NCI-H510A (cell line): ENCODE results near the gene TRAF3.
A peak's percentile ranks its signal among the peaks of the same experiment; 100 is the strongest.
"Not testable (repeated sequence)": the region's sequence is repeated elsewhere in the genome, so short reads cannot be mapped to it uniquely, and the experiment has no call there.

ENCODE experiments used
- DNase-seq: peaks from one replicate; lab custom pipeline; 2025; lab: John Stamatoyannopoulos, UW

Gene TRAF3

DNA sequence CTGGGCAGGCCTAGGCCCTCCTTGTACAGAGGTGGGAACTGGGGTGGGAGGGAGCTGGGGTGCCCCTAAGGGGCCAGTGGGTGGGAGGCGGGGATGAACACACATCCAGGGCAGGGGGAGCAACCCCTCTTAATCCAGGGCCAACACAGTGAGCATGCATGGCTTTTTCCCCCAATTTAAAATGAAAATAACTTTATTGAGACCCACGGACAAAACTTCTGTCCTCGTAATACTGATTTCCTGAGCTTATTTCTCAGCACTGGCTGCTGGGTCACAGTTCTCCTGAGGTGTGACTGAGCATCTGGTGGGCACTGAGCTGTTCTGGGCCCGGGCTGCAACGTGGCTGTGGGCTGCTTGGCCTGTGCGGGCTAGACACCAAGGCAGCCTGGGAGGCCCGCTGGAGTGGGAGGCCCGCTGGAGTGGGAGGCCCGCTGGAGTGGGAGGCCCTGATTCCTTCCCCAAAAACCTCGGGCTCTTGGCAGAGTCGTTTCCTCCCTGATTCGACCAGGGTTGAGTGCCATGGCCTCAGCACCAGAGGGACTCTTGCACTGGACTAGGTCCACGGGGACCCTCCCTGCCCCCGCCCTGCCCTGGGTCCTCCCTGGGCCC lies 24.9 kb upstream of the TRAF3 start:
- no peak for DNase-seq

GRCh38 chr14:102754370-102755262 lies 22.6 kb upstream of the TRAF3 start:
- DNase-seq: no peak

DNA sequence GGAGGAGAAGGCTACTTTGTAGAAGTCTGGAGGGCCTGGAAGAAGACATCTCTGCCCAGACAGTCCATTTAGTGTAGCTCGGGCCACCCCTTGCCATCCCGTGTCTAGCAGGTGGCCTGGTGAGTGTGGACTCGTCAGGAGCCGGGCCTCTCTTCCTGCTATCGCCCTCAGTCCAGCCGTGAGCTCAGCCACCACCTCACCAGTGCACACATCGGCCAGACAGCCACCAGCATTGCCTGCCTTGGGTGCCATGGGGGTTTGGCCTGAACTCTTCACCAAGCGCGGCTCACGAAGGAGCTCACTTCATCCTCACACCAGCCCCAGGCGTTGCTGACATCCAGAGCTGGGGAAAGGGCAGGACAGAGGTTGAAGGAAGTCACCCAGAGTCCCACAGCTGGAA lies 19.6 kb upstream of the TRAF3 start:
- DNase-seq: no peak

DNA sequence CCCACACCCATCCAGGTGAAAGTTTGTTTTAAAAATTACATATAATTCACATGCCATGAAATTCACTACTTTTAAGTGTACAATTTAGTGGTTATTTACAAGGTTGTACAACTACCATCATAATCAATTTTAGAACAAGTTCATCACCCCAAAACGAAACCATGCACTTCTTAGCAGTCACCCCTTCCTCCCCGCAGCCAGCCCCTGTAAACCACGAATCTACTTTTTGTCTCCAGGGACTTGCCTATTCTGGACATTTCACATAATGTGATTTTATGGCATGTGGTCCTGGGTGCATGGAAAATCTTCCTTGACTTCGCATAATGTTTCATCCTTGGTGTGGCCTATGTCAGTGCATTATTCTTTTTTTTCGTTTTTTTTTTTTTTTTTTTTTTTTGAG lies 19.2 kb upstream of the TRAF3 start:
- no peak for DNase-seq

DNA sequence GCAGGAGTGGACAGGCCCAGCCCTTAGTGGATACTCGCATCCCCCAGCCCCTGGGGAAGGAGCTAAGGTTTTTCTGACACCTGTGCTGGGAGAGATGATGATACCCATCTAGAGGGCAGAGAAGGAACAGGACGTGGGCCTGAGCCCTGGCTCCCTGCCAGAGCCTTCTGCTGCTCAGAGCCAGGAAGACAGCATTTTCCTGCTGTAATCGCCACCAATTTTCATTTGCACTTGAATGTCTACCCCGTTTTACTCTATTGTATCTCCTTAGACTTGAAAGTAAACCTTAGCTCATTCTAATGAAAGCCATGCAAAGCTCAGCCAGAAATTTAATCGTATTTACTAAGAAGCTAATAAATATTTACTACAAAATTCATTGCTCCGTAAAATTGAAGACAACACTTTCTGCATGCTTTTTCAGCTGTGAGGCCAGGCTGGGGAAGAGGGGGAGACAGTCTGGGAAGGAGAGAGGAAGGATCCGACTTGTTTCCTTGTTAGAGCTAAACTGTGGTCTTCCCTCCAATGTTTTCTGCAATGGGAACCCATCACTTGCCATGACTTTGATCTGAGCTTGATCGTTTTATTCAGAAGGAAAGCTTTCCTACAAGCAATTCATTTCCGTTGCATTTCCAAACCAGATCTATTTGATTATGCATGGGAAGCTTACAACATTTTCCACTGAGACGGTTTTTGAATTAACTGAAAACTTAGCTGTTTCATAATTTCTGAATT lies 17.6 kb upstream of the TRAF3 start:
- DNase-seq: no peak

- DNase-seq: no peak
Measured at GRCh38 chr14:102760496-102761193, 16.6 kb upstream of the TRAF3 start.

GRCh38 chr14:102761206-102761605 lies 16.0 kb upstream of the TRAF3 start:
- DNase-seq: no peak

DNA sequence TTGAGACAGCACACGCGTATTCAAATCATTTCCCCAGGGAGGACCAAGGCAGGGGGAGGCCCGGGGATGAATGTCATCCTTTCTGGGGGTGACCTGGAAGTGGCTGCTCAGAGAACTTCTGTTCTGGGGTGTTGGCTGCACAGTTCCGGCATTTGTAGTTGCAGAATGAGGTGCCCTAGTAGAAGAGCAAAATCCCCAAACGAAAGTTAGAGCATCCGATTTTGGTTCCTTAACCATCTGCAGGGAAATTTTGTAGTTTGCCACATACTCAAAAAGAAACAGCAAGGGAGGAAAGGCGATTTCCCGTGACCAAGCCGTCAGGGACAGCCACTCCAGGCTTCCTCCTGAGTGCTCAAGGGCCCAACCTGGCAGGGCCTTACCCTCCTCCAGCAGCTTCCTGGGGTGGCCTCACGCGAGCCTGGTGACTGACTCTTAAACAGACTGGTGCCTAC lies 13.0 kb upstream of the TRAF3 start:
- DNase-seq: no peak

DNA sequence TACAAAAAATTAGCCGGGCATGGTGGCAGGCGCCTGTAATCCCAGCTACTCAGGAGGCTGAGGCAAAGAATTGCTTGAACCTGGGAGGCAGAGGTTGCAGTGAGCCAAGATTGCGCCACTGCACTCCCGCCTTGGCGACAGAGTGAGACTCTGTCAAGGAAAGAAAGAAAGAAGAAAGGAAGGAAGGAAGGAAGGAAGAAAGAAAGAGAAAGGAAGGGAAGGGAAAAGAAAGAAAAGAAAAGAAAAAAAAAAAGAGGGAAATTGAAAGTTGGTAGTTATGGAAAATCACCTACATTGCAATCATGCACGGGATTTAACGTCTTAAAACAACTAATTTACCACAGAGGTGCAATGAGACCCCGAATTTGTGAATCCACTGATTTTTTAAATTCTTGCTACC lies 11.5 kb upstream of the TRAF3 start:
- DNase-seq: not testable (repeated sequence)

- no peak for DNase-seq
Measured at GRCh38 chr14:102768223-102769048, 8.8 kb upstream of the TRAF3 start.

GRCh38 chr14:102769049-102769327 lies 8.3 kb upstream of the TRAF3 start:
- DNase-seq: no peak

- DNase-seq: no peak
Measured at GRCh38 chr14:102770147-102771123, 6.8 kb upstream of the TRAF3 start.

- DNase-seq: no peak
Measured at GRCh38 chr14:102771144-102771543, 6.1 kb upstream of the TRAF3 start.

DNA sequence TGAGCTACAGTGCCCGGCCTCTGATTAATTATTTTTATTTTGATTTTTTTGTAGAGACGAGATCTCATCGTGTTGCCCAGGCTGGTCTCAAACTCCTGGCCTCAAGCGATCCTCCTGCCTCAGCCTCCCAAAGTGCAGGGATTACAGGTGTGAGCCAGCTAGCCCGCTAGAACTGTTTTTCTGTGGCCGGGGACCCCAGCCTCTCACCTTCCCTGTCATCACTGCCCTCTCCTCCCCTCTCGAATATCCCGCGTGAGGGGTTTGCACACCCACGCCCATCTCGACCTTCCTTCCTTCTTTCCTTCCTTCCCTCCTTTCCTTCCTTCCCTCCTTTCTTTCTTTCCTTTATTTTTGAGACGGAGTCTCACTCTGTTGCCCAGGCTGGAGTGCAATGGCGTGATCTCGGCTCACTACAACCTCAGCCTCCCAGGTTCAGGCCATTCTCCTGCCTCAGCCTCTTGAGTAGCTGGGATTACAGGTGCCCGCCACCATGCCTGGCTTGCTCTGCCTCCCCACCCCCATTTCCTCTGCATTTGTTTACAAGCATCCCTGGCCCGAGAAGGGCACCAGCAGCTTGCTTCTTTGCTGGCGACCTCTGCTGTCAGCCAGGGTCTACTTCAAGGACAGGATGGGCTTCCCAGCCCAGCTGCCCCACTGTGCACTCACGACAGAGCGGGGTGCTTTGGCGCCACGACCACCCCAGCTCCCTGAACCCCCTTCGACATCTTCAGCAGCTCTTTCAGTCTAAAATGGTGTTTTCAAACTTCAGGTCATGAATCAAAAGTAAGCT lies 4.3 kb upstream of the TRAF3 start:
- peak; percentile 30 for DNase-seq

GRCh38 chr14:102774391-102775153 lies 2.7 kb upstream of the TRAF3 start:
- no peak for DNase-seq

DNA sequence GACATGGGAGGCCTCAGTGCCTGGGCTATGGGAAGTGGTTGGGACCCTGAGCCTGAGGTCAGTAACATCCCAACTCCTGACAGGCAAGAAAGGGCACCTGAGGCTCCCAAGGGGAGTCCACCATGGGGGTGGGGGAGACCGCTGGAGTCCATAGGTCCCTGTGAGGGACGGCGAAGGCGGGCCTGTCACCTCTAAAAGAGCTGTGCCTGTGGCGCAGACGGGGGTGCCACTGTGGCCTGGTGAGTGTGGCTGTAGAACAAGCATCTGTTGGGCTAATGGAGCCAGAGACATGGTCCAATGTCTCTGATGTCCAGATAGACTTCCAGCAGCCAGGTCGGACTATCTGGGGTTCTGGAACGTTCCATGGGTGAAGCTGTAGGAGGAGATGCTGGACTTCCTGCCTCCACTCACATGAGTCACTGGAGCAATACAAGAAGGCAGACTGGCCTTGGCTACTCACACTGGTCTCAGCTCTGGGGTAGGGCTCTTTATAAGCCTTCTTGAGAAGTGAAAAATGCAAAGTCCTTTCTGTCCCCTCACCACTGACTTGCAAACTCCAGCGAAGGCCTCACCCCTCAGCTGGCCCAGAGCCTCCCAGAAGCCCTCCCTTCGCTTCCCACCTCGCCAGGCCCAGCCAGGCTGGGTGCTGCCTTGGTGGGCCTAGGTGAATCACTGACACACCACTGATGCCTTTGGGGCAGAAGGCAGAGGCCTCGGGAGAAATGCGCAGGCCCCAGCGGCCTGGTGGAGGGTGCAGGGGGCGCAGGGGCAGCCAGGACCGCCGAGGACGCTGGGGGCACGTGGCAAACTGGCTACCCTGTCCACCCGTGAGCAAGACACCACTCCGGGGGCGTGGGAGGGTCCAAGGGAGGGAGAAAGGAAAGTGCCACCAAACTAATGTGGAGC lies 1.1 kb upstream of the TRAF3 start:
- no peak for DNase-seq

GRCh38 chr14:102777711-102778337 lies 575 bp downstream of the TRAF3 start:
- DNase-seq: no peak
